CD1c-positive myeloid dendritic cell (primary cell): Measurements from ENCODE around the gene CD68.
"Not testable (repeated sequence)": the region's sequence is repeated elsewhere in the genome, so short reads cannot be mapped to it uniquely, and the experiment has no call there.

Experiments used
- DNase-seq: peaks from one replicate; pipeline ENCODE4 v3.0.0-alpha.2; 2016; ENCODE audit errors: extremely low spot score

CD68 gene

DNA sequence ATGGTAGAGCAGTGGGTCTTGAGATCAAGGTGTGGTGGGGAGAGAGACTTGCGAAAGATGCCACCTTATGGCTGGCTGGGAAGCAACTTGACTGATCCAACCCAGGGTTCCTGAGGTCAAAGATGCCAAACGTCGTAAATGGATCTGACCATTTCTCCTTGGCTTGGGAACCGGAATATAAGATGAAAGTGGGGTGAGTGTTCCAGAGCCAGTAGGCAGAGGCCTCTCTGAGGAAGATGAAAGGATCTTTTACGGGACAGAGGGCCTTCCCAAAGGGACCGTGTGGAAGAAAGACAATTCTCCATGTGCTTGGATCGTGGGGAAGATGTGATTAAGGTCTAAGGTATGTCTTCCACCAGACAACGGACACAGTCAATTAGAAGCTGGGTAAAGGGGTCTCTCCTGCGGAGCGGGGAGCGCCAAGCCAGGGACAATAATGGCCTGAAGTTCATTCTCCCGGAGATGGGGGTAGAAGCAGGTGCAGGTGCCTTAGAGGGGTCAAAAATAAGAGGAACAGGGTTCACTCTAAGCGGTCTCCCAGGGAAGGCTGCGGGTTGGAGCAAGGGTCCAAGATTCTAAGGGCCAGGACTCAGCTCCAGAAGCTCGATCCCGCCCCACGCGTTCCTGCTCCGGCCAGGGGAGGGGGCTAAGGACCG, 34.5 kb downstream of the CD68 start:
- DNase-seq, result no peak

DNA sequence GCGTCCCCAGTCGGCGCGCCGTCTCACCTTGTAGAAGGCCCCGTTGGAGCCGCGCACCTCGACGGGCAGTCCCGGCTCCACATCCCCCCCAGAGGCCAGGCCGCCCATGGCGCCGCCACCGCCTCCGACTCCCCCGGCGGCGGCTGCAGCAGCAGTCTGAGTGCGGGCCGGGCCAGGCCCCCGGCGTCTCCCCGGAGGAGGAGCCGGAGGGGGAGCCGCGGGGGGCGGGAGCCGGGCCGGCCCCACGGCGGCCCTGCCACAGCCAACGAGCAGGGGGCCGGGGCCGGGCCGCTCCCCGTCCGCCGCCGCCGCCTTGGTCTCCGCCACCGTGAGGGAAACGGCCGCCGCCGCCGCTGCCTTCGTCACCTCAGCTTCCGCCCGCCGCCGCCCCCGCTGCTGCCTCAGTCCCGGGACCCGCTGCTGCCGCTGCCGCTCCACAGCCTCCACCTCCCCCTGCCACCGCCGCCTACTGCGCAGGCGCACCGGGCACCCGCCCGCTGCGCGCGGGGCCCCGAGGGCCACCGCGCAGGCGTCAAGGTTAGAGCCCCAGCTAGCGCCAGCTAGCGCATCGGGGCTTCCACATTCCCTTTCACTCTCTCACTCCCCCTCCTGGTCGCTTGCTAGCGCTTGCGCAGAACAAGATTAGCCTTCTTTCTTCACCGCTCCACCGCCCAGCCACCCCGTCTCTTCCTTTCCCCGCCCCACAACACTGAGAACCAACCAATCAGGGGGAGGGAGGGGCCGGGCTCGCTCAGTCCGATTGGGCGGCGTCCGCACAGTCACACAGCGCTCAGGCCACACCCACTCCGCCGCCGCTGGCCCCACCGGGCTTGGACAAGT, 35.2 kb downstream of the CD68 start, which contains the start of gene FXR2:
FXR2 (minus strand) TSS at position 473 of the 840 bp plus-strand sequence; CDS start at position 108, 365 bp downstream.
- DNase-seq, result peak; percentile 99

DNA sequence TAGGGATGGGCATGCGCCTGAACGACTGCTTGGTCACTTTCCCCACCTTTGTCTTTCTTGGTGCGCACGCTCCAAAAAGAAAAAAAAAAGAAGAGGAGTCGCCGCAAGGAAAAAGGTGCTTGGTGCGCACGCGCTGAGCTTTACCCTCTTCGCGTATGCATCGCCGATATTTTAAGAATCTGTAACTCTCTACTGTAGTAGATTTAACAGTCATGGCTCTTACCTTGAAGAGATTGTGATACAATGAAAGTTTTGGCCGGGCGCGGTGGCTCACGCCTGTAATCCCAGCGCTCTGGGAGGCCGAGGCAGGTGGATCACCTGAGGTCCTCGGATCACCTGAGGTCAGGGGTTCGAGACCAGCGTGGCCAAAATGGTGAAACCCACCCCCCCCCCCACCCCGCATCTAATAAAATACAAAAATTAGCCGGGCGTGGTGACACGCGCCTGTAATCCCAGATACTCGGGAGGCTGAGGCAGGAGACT, 35.9 kb downstream of the CD68 start:
- DNase-seq, result no peak

DNA sequence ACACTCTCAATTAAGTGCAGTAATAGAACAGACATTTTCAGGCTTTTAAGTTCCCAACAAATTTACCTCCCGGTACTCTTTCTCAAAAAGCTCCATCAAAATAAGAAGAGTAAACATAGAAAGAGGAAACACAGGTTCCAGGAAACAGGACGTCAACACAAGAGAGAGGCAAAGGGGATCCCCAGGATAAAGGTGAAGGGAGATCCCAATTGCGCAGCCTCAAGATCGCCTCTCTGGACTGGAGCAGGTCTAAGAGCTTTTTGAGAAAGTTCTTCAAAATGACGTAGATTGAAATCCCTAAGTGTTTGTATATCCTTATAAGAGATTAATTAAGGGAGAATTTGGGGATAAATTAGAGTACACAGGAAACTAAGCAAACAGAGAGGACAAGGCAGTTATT, 39.2 kb downstream of the CD68 start:
- DNase-seq, result no peak

DNA sequence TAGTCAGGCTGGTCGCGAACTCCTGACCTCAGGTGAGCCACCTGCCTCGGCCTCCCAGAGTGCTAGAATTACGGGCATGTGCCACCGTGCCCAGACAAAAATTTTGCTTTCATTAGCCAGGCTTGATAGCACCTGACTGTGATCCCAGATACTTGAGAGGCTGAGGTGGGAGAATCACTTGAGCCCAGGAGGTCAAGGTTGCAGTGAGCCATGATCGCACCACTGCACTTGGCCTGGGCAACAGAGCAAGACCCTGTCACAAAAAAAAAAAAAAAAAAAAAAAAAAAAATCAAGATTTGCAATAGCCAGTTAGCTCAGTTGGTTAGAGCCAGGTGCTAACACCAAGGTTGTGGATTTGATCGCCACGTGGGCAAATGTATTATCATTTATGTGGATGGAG, 41.4 kb downstream of the CD68 start:
- DNase-seq, result no peak

DNA sequence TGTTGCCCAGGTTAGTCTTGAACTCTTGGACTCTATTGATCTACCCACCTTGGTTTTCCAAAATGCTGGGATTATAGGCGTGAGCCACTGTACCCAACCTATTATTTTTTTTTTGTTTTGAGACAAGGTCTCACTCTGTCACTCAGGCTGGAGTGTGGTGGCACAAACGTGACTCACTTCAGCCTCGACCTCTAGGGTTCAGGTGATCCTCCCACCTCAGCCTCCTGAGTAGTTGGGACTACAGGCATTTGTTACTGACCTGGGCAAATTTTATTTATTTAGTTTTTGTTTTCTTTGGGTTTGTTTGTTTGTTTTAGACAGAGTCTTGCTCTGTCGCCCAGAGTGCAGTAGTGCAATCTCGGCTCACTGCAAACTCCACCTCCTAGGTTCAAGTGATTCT, 44.2 kb downstream of the CD68 start:
- DNase-seq, result no peak

DNA sequence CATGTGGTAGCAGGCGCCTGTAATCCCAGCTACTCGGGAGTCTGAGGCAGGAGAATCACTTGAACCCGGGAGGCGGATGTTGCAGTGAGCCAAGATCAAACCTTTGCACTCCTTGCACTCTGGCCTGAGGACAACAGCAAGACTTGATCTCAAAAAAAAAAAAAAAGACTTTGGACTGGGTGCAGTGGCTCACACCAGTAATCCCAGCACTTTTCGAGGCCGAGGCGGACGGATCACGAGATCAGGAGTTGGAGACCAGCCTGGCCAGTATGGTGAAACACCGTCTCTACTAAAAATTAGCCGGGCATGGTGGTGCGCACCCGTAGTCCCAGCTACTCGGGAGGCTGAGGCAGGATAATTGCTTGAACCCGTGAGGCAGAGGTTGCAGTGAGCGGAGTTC, 46.3 kb downstream of the CD68 start:
- DNase-seq, result not testable (repeated sequence)

DNA sequence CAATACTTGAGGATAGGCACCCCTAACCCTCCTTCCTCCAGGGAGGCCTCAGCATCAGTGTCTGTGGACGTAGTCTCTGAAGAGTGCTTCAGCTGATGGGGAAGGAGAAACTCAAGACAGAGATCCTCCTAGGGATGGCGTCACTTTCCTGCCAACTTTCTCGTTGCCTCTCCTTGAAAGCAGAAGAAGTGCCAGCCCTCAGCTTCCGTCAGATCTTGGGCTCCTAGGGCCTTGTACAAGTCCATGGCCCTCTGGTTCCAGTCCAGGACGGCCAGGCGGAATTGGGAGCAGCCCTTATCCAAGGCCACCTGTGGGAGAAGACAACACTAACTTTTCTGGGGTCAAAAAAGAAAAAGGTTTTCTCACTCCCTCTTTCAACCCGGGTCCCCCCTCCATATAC, 46.9 kb downstream of the CD68 start:
- DNase-seq, result peak; percentile 78

DNA sequence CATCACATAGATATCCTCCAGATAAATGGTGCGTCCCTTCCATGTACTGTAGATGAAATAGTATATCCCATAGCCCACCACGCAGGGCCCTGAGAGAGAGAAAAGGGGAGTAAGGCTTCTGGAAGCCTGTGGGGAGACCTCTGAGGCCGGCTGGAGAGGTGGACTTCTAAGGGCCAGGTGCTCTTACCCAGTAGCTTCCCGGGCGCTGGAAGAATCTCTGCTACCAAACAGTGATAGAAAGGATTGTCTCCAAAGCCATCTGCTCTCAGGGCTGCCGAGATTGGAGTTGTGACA, 47.5 kb downstream of the CD68 start:
- DNase-seq, result no peak

DNA sequence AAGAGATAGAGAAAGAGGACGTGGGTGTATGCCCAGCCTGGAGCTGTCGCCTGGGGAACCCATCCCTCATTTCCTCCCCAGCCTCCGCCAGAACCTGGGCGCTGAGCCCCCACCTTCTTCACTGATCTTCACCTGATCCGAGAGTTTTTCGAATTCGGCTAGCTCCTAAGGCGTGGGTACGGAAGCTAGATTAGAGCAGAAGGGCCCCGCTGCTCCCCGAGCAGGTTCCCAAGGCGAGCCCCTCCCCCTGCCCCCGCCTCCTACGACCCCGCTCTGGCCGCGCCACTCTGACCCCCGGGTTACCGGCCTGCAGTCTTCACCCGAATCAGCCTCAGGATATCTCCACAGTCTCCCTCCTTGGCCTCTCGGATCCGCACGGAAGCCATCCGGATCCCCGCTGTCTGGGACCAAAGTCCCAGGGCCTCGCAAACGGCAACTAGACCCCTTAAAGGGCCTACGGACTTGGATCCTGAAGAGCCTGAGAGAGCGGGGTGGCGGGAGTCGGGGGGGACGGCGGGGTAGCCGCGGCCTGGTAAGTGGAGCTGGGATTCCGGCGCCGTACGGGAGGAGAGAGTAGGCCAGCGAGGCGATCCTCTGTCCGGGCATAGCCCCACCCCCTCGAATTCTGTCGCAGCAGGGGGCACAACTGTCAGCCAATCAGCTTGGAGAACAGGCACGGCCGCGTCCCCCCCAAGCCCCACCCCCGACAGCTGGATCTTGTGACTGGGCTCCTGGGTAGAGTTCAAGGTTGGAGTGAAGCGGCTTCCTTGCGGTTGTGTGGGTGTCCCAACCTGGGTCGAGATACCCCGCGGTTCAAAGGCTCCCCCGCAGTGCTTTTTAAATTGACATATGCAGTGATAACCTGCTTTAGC, 48.0 kb downstream of the CD68 start, which contains the start of gene SAT2:
SAT2 (minus strand) TSS at position 572 of the 872 bp plus-strand sequence; CDS start at position 386, 186 bp downstream.
- DNase-seq, result peak; percentile 92

DNA sequence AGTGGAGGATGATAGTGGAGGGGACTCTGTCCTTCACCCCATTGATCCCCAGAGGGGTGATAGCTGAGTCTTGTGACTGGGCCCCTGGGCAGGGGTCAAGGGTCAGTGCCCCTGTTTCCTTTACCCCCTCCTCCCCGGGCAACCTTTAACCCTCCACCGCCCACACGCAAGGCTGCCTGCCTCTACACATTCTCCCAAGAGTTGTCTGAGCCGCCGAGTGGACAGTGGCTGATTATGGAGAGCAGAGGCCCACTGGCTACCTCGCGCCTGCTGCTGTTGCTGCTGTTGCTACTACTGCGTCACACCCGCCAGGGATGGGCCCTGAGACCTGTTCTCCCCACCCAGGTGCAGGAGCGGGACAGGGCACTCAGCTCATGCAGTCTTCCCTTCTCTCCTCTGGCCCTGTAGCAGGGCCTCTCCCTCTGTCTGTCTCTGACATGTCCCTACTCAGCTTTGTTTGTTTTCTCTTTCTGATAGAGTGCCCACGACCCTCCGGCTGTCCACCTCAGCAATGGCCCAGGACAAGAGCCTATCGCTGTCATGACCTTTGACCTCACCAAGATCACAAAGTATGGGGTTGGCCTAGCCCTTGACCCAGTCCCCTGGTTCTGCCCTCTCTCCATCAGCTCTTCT, 50.6 kb downstream of the CD68 start, which contains the start of gene SHBG:
SHBG (plus strand) TSS at position 197 of the 633 bp plus-strand sequence; CDS start at position 235, 38 bp downstream.
- DNase-seq, result no peak
